ENCODE results near the gene HERC2.

GRCh38 chr15:28246605-28247004 lies 75.4 kb downstream of the HERC2 start:
- TF ChIP-seq CTCF (IDR thresholded peaks at IDR 0.05; ENCODE audit: low read depth, low read length) (no peak), MYC (IDR thresholded peaks at IDR 0.05; ENCODE audit: low read depth, low read length) (no peak)
